Sigmoid colon (tissue), 4 donors: ENCODE results near the gene GMDS.

Source experiments
- EP300 ChIP-seq, 4 donors: sonication (generic); formaldehyde crosslinking; IDR thresholded peaks; one replicate each; pipeline ENCODE4 v1.6.1; 2017; ENCODE audit warnings: antibody characterized with exemption in 4 of 4
- POLR2A ChIP-seq, 2 donors: fragments of 450-650 bp; IDR thresholded peaks; one replicate each; pipeline ENCODE4 v1.6.1; 2016; ENCODE audit warnings: antibody characterized with exemption in 2 of 2, mild to moderate bottlenecking in 2 of 2, moderate library complexity in 2 of 2
- POLR2AphosphoS5 ChIP-seq, 4 donors: sonication (generic); formaldehyde crosslinking; IDR thresholded peaks; one replicate each; pipeline ENCODE4 v1.6.1; 2017; ENCODE audit warnings: antibody characterized with exemption in 4 of 4
- TF ChIP-seq, protein P1 (sequence below), 4 experiments: fragments of 450-650 bp in 3 of 4; fragments of 200-600 bp in 1 of 4; IDR thresholded peaks; one replicate each; pipeline ENCODE4 v1.5.1; 2016 to 2019; ENCODE audit warnings: antibody characterized with exemption in 4 of 4, mild to moderate bottlenecking in 3 of 4, moderate library complexity in 2 of 4

DNA sequence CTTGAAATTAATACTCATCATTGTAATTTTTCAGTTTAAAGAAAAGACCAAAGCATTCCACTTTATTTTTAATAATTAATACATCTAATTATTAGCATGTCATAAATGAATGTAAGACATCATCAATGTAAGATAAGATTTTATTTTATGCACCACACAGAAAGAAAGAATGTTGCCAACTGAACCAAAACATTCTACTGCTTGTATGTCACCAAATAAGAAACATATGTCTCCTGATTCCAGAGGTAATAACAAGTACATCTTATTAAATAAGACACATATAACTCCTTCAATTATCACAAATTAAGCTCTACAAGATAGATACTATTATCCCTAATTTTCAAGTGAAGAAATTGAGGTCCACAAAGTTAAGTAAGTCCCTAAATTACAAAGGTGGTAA, 189.5 kb downstream of the GMDS start:
- TF ChIP-seq, protein P1, sequence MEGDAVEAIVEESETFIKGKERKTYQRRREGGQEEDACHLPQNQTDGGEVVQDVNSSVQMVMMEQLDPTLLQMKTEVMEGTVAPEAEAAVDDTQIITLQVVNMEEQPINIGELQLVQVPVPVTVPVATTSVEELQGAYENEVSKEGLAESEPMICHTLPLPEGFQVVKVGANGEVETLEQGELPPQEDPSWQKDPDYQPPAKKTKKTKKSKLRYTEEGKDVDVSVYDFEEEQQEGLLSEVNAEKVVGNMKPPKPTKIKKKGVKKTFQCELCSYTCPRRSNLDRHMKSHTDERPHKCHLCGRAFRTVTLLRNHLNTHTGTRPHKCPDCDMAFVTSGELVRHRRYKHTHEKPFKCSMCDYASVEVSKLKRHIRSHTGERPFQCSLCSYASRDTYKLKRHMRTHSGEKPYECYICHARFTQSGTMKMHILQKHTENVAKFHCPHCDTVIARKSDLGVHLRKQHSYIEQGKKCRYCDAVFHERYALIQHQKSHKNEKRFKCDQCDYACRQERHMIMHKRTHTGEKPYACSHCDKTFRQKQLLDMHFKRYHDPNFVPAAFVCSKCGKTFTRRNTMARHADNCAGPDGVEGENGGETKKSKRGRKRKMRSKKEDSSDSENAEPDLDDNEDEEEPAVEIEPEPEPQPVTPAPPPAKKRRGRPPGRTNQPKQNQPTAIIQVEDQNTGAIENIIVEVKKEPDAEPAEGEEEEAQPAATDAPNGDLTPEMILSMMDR (IDR thresholded peaks at IDR 0.05) = no peak
- TF ChIP-seq POLR2AphosphoS5 (IDR thresholded peaks at IDR 0.05) (no peak), POLR2A (IDR thresholded peaks at IDR 0.05) (no peak), EP300 (IDR thresholded peaks at IDR 0.05) (no peak)
